Measurements from ENCODE around the gene MATR3. TPM values are rescaled to one million over a fixed set of nuclear protein-coding genes. Genes with fewer than 3 reads are reported as not detected.

Gene MATR3
- total RNA-seq, 1 donor from 2014 or later = 372 TPM

- Mint-ChIP-seq H3K4me1 (ENCODE audit: low read depth, unreplicated experiment) (peaks cover 5% of the 10 kb centered on the region), H3K27ac (ENCODE audit: unreplicated experiment) (no peak overlapping the region), H3K36me3 (ENCODE audit: unreplicated experiment) (peaks cover 17% of the 10 kb centered on the region), H3K27me3 (ENCODE audit: unreplicated experiment) (peaks cover 6% of the 10 kb centered on the region), H3K4me3 (ENCODE audit: unreplicated experiment) (peak overlapping the region; percentile 13), H3K9me3 (ENCODE audit: unreplicated experiment) (peaks cover 1% of the 10 kb centered on the region)
- no peak for DNase-seq
- TF ChIP-seq CTCF (IDR thresholded peaks at IDR 0.05; ENCODE audit: partially characterized antibody, unreplicated experiment) = no peak
These were observed 10.0 kb upstream of the MATR3 start for GRCh38 chr5:139283252-139284166.

GRCh38 chr5:139284295-139284694 lies 9.2 kb upstream of the MATR3 start:
- peaks cover 1% of the 10 kb centered on the region for H3K9me3 Mint-ChIP-seq (ENCODE audit: unreplicated experiment)
- no peak for DNase-seq
- H3K27me3 Mint-ChIP-seq (ENCODE audit: unreplicated experiment) = peaks cover 6% of the 10 kb centered on the region
- peaks cover 17% of the 10 kb centered on the region for H3K36me3 Mint-ChIP-seq (ENCODE audit: unreplicated experiment)
- peaks cover 5% of the 10 kb centered on the region for H3K4me1 Mint-ChIP-seq (ENCODE audit: low read depth, unreplicated experiment)
- TF ChIP-seq CTCF (IDR thresholded peaks at IDR 0.05; ENCODE audit: partially characterized antibody, unreplicated experiment) = no peak
- no peak overlapping the region for H3K4me3 Mint-ChIP-seq (ENCODE audit: unreplicated experiment)
- no peak overlapping the region for H3K27ac Mint-ChIP-seq (ENCODE audit: unreplicated experiment)

GRCh38 chr5:139285651-139286392 lies 7.7 kb upstream of the MATR3 start:
- H3K4me3 Mint-ChIP-seq (ENCODE audit: unreplicated experiment) = no peak overlapping the region

GRCh38 chr5:139287890-139288635 lies 5.5 kb upstream of the MATR3 start:
- H3K9me3 Mint-ChIP-seq (ENCODE audit: unreplicated experiment) = peaks cover 7% of the 10 kb centered on the region
- H3K36me3 Mint-ChIP-seq (ENCODE audit: unreplicated experiment) = peaks cover 17% of the 10 kb centered on the region
- DNase-seq = no peak
- H3K27ac Mint-ChIP-seq (ENCODE audit: unreplicated experiment) = no peak overlapping the region
- no peak overlapping the region for H3K4me3 Mint-ChIP-seq (ENCODE audit: unreplicated experiment)
- H3K4me1 Mint-ChIP-seq (ENCODE audit: low read depth, unreplicated experiment) = no peaks in the 10 kb centered on the region
- no peak for TF ChIP-seq CTCF (IDR thresholded peaks at IDR 0.05; ENCODE audit: partially characterized antibody, unreplicated experiment)
- peaks cover 4% of the 10 kb centered on the region for H3K27me3 Mint-ChIP-seq (ENCODE audit: unreplicated experiment)

More at GRCh38 chr5:139285651-139286392, 7.7 kb upstream of the MATR3 start:
- Mint-ChIP-seq H3K27ac (ENCODE audit: unreplicated experiment) (no peak overlapping the region), H3K36me3 (ENCODE audit: unreplicated experiment) (peaks cover 17% of the 10 kb centered on the region), H3K4me1 (ENCODE audit: low read depth, unreplicated experiment) (peaks cover 5% of the 10 kb centered on the region), H3K27me3 (ENCODE audit: unreplicated experiment) (peaks cover 6% of the 10 kb centered on the region), H3K9me3 (ENCODE audit: unreplicated experiment) (peaks cover 2% of the 10 kb centered on the region)
- DNase-seq = no peak
- TF ChIP-seq CTCF (IDR thresholded peaks at IDR 0.05; ENCODE audit: partially characterized antibody, unreplicated experiment) = no peak

Measured in glutamatergic neuron (in vitro differentiated cells).